Measurements from ENCODE around the gene MPND.

MPND gene

GRCh38 chr19:4322942-4323665 lies 20.3 kb upstream of the MPND start:
- TF ChIP-seq ZFX (IDR thresholded peaks at IDR 0.05) (no peak), CTCF (conservative IDR thresholded peaks at IDR 0.05) (no peak)

GRCh38 chr19:4323692-4324091 lies 19.7 kb upstream of the MPND start:
- no peak overlapping the region for H3K27ac ChIP-seq
- TF ChIP-seq ZFX (IDR thresholded peaks at IDR 0.05) (no peak), CTCF (conservative IDR thresholded peaks at IDR 0.05) (no peak)

More at GRCh38 chr19:4322942-4323665, 20.3 kb upstream of the MPND start:
- H3K27ac ChIP-seq, result no peak overlapping the region

GRCh38 chr19:4324228-4324627 lies 19.1 kb upstream of the MPND start:
- no peak overlapping the region for H3K27ac ChIP-seq
- no peak for TF ChIP-seq CTCF (conservative IDR thresholded peaks at IDR 0.05)
- no peak for TF ChIP-seq ZFX (IDR thresholded peaks at IDR 0.05)

GRCh38 chr19:4326215-4326836 lies 17.0 kb upstream of the MPND start:
- no peak overlapping the region for H3K27ac ChIP-seq
- TF ChIP-seq CTCF (conservative IDR thresholded peaks at IDR 0.05) (no peak), ZFX (IDR thresholded peaks at IDR 0.05) (no peak)

- H3K27ac ChIP-seq, result no peak overlapping the region
Measured at GRCh38 chr19:4326837-4327251, 16.5 kb upstream of the MPND start.

GRCh38 chr19:4327252-4327876 lies 16.0 kb upstream of the MPND start:
- H3K27ac ChIP-seq, result no peak overlapping the region
- TF ChIP-seq ZFX (IDR thresholded peaks at IDR 0.05), result no peak
- TF ChIP-seq CTCF (conservative IDR thresholded peaks at IDR 0.05), result no peak

More at GRCh38 chr19:4326837-4327251, 16.5 kb upstream of the MPND start:
- TF ChIP-seq CTCF (conservative IDR thresholded peaks at IDR 0.05) (no peak), ZFX (IDR thresholded peaks at IDR 0.05) (no peak)

GRCh38 chr19:4327877-4328242 lies 15.5 kb upstream of the MPND start:
- no peak overlapping the region for H3K27ac ChIP-seq
- no peak for TF ChIP-seq ZFX (IDR thresholded peaks at IDR 0.05)
